SK-N-SH (cell line): ENCODE results near the gene ZNF548. TPM values are rescaled to one million over a fixed set of nuclear protein-coding genes. Genes with fewer than 3 reads are reported as not detected.

Experiments
- CTCF ChIA-PET: fragments of 300-600, 350-600 bp; formaldehyde crosslinking; extraction: SDS; loops from one replicate; lab custom pipeline; 2021; lab: Yijun Ruan, JAX
- POLR2A ChIA-PET: fragments of 350-600 bp; sonication (Branson Sonifier 250); formaldehyde crosslinking; extraction: SDS; loops from one replicate; lab custom pipeline; 2020; ENCODE audit warnings: antibody characterized with exemption, inconsistent platforms; lab: Yijun Ruan, JAX
- DNase-seq: peaks from one replicate; pipeline ENCODE4 v3.0.0; 2012
- H2AFZ ChIP-seq: fragments of 200-600 bp; sonication (generic); 2 replicates; pipeline ENCODE4 v1.8.1; 2016; ENCODE audit warnings: antibody characterized with exemption, mild to moderate bottlenecking, low read depth
- H3F3A ChIP-seq: fragments of 200-600 bp; sonication (generic); replicated peaks from 2 replicates; pipeline ENCODE3; 2016; ENCODE audit warnings: antibody characterized with exemption, mild to moderate bottlenecking; ENCODE audit not compliant: insufficient read depth
- H3K27ac ChIP-seq, 2 experiments: fragments of 200-500 bp in 1 of 2; fragments of 200-600 bp in 1 of 2; sonication (Bioruptor generic) in 1 of 2; sonication (generic), shearing (Covaris generic) in 1 of 2; 2 replicates each; pipeline versions ENCODE4 v1.5.1 to v1.6.1; 2014 to 2016; ENCODE audit warnings: low read depth in 2 of 2, inconsistent platforms in 1 of 2, low read length in 1 of 2, mild to moderate bottlenecking in 1 of 2, mixed read lengths in 1 of 2
- H3K27me3 ChIP-seq: fragments of 200-600 bp; sonication (generic), shearing (Covaris generic); 2 replicates; pipeline ENCODE4 v1.6.1; 2016; ENCODE audit warnings: mixed run types; ENCODE audit not compliant: insufficient read depth
- H3K36me3 ChIP-seq, 2 experiments: fragments of 200-500 bp in 1 of 2; fragments of 200-600 bp in 1 of 2; sonication (Bioruptor generic) in 1 of 2; sonication (generic) in 1 of 2; replicated peaks in 1 of 2; 2 replicates each; pipeline versions ENCODE3 to v1.5.1; 2014 to 2016; ENCODE audit warnings: low read length in 1 of 2, mild to moderate bottlenecking in 1 of 2; ENCODE audit not compliant: insufficient read depth in 2 of 2, control insufficient read depth in 1 of 2
- H3K4me1 ChIP-seq, 2 experiments: fragments of 200-500 bp in 1 of 2; fragments of 200-600 bp in 1 of 2; sonication (Bioruptor generic) in 1 of 2; sonication (generic), shearing (Covaris generic) in 1 of 2; 2 replicates each; pipeline versions ENCODE4 v1.5.1 to v1.6.1; 2014 to 2016; ENCODE audit warnings: low read depth in 1 of 2, low read length in 1 of 2, mixed run types in 1 of 2; ENCODE audit not compliant: insufficient read depth in 2 of 2, control insufficient read depth in 1 of 2
- H3K4me2 ChIP-seq: fragments of 200-600 bp; sonication (generic), shearing (Covaris generic); 2 replicates; pipeline ENCODE4 v1.6.1; 2017; ENCODE audit warnings: mixed run types
- H3K4me3 ChIP-seq, 2 experiments: fragments of 200-500 bp in 1 of 2; fragments of 200-600 bp in 1 of 2; sonication (Bioruptor generic) in 1 of 2; sonication (generic), shearing (Covaris generic) in 1 of 2; 2 replicates each; pipeline versions ENCODE4 v1.5.1 to v1.8.1; 2014 to 2016; ENCODE audit warnings: low read depth in 2 of 2, inconsistent platforms in 1 of 2, low read length in 1 of 2, mild to moderate bottlenecking in 1 of 2, mixed read lengths in 1 of 2, moderate library complexity in 1 of 2
- H3K79me2 ChIP-seq: fragments of 200-600 bp; sonication (generic); 2 replicates; pipeline ENCODE4 v1.8.1; 2017; ENCODE audit warnings: mild to moderate bottlenecking; ENCODE audit not compliant: insufficient read depth
- H3K9ac ChIP-seq: fragments of 200-600 bp; sonication (generic); 2 replicates; pipeline ENCODE4 v1.6.1; 2017; ENCODE audit warnings: mixed run types
- H3K9me2 ChIP-seq: fragments of 200-600 bp; sonication (generic); 2 replicates; pipeline ENCODE4 v1.6.1; 2017; ENCODE audit warnings: mixed run types
- H3K9me3 ChIP-seq: fragments of 200-600 bp; sonication (generic); 2 replicates; pipeline ENCODE4 v1.6.1; 2017; ENCODE audit warnings: mixed run types, mild to moderate bottlenecking, moderate library complexity
- H4K20me1 ChIP-seq: fragments of 200-600 bp; sonication (generic); 2 replicates; pipeline ENCODE4 v1.6.1; 2017; ENCODE audit warnings: mild to moderate bottlenecking, mixed run types; ENCODE audit not compliant: insufficient read depth
- CHD2 ChIP-seq: fragments of 150-350 bp; IDR thresholded peaks from 2 replicates; pipeline ENCODE4 v1.6.1; 2018; ENCODE audit warnings: low read length; ENCODE audit not compliant: partially characterized antibody
- FOSL2 ChIP-seq: IDR thresholded peaks from 2 replicates; pipeline ENCODE4 v1.4.0; 2012; ENCODE audit warnings: low read depth, mild to moderate bottlenecking, moderate library complexity, borderline replicate concordance
- FOXJ3 ChIP-seq: sonication (generic); formaldehyde crosslinking; IDR thresholded peaks from 2 replicates; pipeline ENCODE4 v1.5.1; 2020; ENCODE audit warnings: mild to moderate bottlenecking, missing genetic modification reagents
- GATA2 ChIP-seq: sonication (generic); formaldehyde crosslinking; IDR thresholded peaks from 2 replicates; pipeline ENCODE4 v1.5.0; 2020; ENCODE audit warnings: mild to moderate bottlenecking, missing genetic modification reagents
- JUND ChIP-seq: IDR thresholded peaks from 2 replicates; pipeline ENCODE4 v1.4.0; 2012
- MEF2A ChIP-seq: IDR thresholded peaks from 2 replicates; pipeline ENCODE4 v1.4.0; 2012; ENCODE audit warnings: low read depth, borderline replicate concordance
- POLR2AphosphoS5 ChIP-seq: IDR thresholded peaks from 2 replicates; pipeline ENCODE4 v1.6.1; 2012; ENCODE audit warnings: low read depth, low read length
- RFX5 ChIP-seq: IDR thresholded peaks from 2 replicates; pipeline ENCODE4 v1.6.1; 2012; ENCODE audit warnings: mild to moderate bottlenecking, improper control_type of control experiment, low read length
- RXRA ChIP-seq: IDR thresholded peaks from 2 replicates; pipeline ENCODE4 v1.4.0; 2012; ENCODE audit warnings: low read depth, mild to moderate bottlenecking, borderline replicate concordance
- TCF12 ChIP-seq: IDR thresholded peaks from 2 replicates; pipeline ENCODE4 v1.4.0; 2012
- TEAD4 ChIP-seq: IDR thresholded peaks from 2 replicates; pipeline ENCODE4 v1.4.0; 2012; ENCODE audit warnings: mild to moderate bottlenecking, borderline replicate concordance; ENCODE audit not compliant: insufficient read depth
- WGBS: methylation state at CpG from one replicate; pipeline ENCODE4 v1.1.6; 2017; ENCODE audit warnings: low lambda C conversion rate; 5-methylcytosine and 5-hydroxymethylcytosine counted together
- polyA plus RNA-seq, 3 experiments: library from polyadenylated mRNA; depleted of rRNA; stranded (reverse); fragments of >200 nt; gene quantifications; 2 replicates each; pipeline ENCODE4 v1.2.3, GENCODE V29; 2012
- TF ChIP-seq, protein P1 (sequence below): IDR thresholded peaks from 2 replicates; pipeline ENCODE4 v1.4.0; 2012; ENCODE audit warnings: low read depth
- TF ChIP-seq, protein P2 (sequence below): IDR thresholded peaks from 2 replicates; pipeline ENCODE4 v1.4.0; 2012; ENCODE audit warnings: low read depth, borderline replicate concordance
- TF ChIP-seq, protein P3 (sequence below): fragments of 150-350 bp; IDR thresholded peaks from 2 replicates; pipeline ENCODE4 v1.6.1; 2017; ENCODE audit warnings: antibody characterized with exemption, low read length, low read depth, borderline replicate concordance

Gene ZNF548
- polyA plus RNA-seq, 1 of the 3 experiments (the other 2 are of a cell fraction), result 6.8 TPM

DNA sequence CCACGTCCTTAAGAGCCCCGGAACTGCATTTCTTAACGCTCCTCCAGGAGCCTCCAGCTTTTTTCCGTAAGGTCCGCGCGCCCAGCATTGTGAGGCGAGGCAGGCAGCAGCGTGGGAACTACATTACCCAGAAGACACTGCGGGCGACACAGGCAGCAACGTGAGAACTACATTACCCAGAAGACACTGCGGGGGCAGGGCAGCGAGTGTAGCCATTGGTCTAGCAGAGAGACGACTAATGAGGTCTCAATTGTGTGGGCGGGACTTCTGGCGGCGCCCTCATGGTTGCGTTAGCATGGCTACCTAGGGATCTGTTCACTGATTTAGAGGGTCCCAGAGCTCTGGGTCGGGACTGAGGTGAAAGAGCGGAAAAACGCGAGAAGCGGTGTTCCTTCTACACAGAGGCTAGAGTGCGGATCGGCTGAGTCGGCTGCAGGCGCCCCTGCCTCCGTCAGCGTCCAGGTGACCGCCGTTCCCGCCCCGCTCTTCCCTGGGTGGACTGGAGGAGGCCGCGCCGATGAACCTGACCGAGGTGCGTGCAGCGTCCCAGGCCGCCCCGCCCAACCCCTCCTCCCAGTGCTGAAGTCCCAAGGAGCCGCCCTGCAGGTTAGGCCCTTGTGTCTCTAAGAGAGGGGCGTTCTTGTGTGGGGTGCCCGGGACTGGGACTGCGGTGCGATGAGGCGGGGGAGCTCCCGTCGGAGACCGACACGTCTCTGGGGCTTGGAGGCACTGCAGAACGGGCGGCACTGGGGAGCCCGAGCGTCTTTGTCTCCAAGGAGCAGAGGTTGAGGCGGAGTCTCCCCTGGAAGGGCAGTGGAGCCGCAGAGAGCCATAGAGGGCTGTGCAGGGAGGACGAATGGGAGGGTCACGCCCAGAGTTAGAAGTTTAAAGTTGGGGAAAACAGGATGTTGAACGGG lies 45.7 kb downstream of the ZNF548 start, which contains the start of gene ZNF749 (continued):
- TF ChIP-seq JUND (no peak), GATA2 (no peak), POLR2AphosphoS5 (peak; percentile 77), FOXJ3 (CRISPR knock-in tag) (no peak), CHD2 (peak; percentile 94)
- TF ChIP-seq, all 33 proteins: peak for 12

DNA sequence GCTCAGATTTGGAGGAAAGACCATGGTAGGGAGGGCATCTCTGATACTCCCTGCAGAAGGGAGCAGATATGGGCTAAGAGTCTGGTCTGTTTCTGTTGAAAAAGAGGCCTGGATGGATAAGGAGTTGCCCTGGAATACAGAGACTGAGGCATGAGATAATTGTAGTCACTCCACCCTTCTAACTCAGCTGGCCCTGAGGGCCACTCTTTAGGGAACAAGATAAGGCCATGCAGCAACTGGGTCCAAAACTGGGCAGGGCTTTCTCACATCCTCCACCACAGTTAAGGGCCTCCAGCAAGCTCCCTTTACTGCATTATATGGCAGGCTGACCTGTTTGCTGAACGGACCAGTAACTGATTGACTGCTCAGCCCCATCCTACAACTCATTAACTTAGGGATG lies 46.8 kb downstream of the ZNF548 start:
- H4K20me1 ChIP-seq, result no peaks in the 10 kb centered on the region
- H3K27ac ChIP-seq, result no peak overlapping the region
- WGBS, result 92% methylated on average over 1 of the region's 1 CpG
- H2AFZ ChIP-seq, result no peak overlapping the region
- H3K79me2 ChIP-seq, result peaks cover 62% of the 10 kb centered on the region
- H3K4me3 ChIP-seq, result peak overlapping the region; percentile 77 to 93
- peak overlapping the region; percentile 83; the same call in 1 of the 2 replicates for H3K9ac ChIP-seq
- H3K9me3 ChIP-seq, result no peaks in the 10 kb centered on the region
- H3K36me3 ChIP-seq, result peaks cover 0 to 6% of the 10 kb centered on the region in 2 experiments
- TF ChIP-seq TEAD4 (no peak), RFX5 (no peak), RXRA (no peak), CHD2 (no peak), MEF2A (no peak), POLR2AphosphoS5 (no peak)
- TF ChIP-seq, protein P1, sequence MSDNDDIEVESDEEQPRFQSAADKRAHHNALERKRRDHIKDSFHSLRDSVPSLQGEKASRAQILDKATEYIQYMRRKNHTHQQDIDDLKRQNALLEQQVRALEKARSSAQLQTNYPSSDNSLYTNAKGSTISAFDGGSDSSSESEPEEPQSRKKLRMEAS, result no peak
- TF ChIP-seq, protein P2, sequence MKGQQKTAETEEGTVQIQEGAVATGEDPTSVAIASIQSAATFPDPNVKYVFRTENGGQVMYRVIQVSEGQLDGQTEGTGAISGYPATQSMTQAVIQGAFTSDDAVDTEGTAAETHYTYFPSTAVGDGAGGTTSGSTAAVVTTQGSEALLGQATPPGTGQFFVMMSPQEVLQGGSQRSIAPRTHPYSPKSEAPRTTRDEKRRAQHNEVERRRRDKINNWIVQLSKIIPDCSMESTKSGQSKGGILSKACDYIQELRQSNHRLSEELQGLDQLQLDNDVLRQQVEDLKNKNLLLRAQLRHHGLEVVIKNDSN, result no peak
- H3K4me1 ChIP-seq, result peaks cover 7 to 8% of the 10 kb centered on the region in 2 experiments; a peak in 3 of 4 replicates
- ChIA-PET POLR2A (interaction anchor here (0.6 kb wide), 1 partner anchor 25 kb away, joined by 3 read pairs; no protein-coding TSS in a partner anchor), CTCF (interaction anchor here (0.7 to 1.1 kb wide), 2 partner anchors 11 to 30 kb away, joined by 3 read pairs; no protein-coding TSS in a partner anchor)
- no peaks in the 10 kb centered on the region for H3K9me2 ChIP-seq
- no peaks in the 10 kb centered on the region for H3F3A ChIP-seq
- DNase-seq, result no peak
- no peaks in the 10 kb centered on the region for H3K27me3 ChIP-seq
- peak overlapping the region; percentile 98 for H3K4me2 ChIP-seq

DNA sequence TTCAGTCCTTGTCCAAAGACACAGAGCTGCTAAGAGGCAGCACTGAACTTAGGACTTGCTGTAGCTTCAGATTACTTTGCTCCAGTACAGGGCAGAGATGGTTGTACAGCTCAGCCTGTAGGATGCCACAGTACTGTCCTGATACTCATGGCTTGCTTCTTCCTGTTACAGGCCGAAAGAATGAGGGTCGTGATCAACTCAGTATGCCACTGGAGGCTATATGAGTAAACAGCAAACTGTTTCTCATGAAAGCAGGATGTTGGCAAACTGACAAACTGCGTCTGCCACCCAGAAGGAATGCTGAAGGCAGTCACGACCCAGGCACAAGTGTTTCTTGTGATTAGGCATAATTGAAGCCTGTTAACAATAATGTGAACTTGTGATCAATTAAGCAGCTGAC lies 48.3 kb downstream of the ZNF548 start:
- no peak overlapping the region for H2AFZ ChIP-seq
- ChIA-PET POLR2A (no interaction called here), CTCF (interaction anchor here (0.7 kb wide), 1 partner anchor 32 kb away, joined by 3 read pairs; no protein-coding TSS in a partner anchor)
- no peaks in the 10 kb centered on the region for H3K9me3 ChIP-seq
- no peak for DNase-seq
- H3K27ac ChIP-seq, result no peak overlapping the region
- no peaks in the 10 kb centered on the region for H3K9me2 ChIP-seq
- H3F3A ChIP-seq, result no peaks in the 10 kb centered on the region
- TF ChIP-seq, protein P3, sequence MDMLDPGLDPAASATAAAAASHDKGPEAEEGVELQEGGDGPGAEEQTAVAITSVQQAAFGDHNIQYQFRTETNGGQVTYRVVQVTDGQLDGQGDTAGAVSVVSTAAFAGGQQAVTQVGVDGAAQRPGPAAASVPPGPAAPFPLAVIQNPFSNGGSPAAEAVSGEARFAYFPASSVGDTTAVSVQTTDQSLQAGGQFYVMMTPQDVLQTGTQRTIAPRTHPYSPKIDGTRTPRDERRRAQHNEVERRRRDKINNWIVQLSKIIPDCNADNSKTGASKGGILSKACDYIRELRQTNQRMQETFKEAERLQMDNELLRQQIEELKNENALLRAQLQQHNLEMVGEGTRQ, result no peak
- no peak for TF ChIP-seq FOSL2
- no peak for TF ChIP-seq TCF12
- no peak overlapping the region for H3K4me3 ChIP-seq
- peaks cover 0 to 6% of the 10 kb centered on the region in 2 experiments for H3K36me3 ChIP-seq
- no peak overlapping the region for H3K9ac ChIP-seq
- 0 out of 2 replicates have a peak overlapping the region, but pooled peaks have one; percentile 2 for H3K4me2 ChIP-seq
- WGBS, result 95% methylated on average over 4 of the region's 4 CpGs
- peaks cover 73% of the 10 kb centered on the region for H3K79me2 ChIP-seq
- no peaks in the 10 kb centered on the region for H4K20me1 ChIP-seq
- H3K27me3 ChIP-seq, result no peaks in the 10 kb centered on the region
- H3K4me1 ChIP-seq, result peaks cover 7 to 8% of the 10 kb centered on the region in 2 experiments; a peak in 3 of 4 replicates
